ENCODE data around the gene PAOX. TPM values are rescaled to one million over a fixed set of nuclear protein-coding genes. Genes with fewer than 3 reads are reported as not detected.

PAOX gene
- total and polyA plus RNA-seq, 2 of the 13 experiments (the other 11 are each of a cell fraction or from before 2014, with no cell fraction given) = 0.49 to 0.77 TPM

DNA sequence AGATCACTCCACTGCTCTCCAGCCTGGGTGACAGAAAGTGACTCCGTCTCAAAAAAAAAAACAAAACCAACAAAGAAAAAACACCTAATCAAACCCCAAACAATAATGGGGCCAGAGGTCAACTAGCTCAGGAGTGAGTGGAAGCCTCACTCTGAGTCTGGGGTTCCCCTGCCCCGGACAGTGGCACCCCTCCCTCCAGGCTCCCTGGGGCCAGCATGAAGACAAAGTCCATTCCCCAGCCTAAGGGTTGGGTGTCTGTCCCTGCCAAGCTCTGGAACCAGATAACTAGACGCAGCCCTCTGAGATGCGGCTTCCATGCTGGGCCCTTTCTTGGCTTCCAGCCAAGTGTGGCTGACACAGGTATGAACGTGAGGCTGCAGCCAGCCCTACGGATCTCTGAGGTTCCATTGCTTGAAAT lies 19.5 kb upstream of the PAOX start (continued):
- TF ChIP-seq, protein P1, sequence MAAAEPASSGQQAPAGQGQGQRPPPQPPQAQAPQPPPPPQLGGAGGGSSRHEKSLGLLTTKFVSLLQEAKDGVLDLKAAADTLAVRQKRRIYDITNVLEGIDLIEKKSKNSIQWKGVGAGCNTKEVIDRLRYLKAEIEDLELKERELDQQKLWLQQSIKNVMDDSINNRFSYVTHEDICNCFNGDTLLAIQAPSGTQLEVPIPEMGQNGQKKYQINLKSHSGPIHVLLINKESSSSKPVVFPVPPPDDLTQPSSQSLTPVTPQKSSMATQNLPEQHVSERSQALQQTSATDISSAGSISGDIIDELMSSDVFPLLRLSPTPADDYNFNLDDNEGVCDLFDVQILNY (CRISPR knock-in tag; conservative IDR thresholded peaks at IDR 0.05) = no peak
- TF ChIP-seq SETDB1 (CRISPR knock-in tag; IDR thresholded peaks at IDR 0.05; ENCODE audit: borderline replicate concordance) (no peak), PHF20 (CRISPR knock-in tag; IDR thresholded peaks at IDR 0.05) (no peak), FOSL2 (CRISPR knock-in tag; IDR thresholded peaks at IDR 0.05) (no peak), ASH2L (IDR thresholded peaks at IDR 0.05; ENCODE audit: insufficient read length, low read depth, low read length) (peak; percentile 41), ZNF720 (CRISPR knock-in tag; IDR thresholded peaks at IDR 0.05) (no peak), ZNF558 (CRISPR knock-in tag; IDR thresholded peaks at IDR 0.05; ENCODE audit: borderline replicate concordance) (no peak), CCDC6 (CRISPR knock-in tag; IDR thresholded peaks at IDR 0.05) (no peak), PAWR (CRISPR knock-in tag; IDR thresholded peaks at IDR 0.05; ENCODE audit: borderline replicate concordance) (0 out of 2 replicates have a peak, but pooled peaks have one; percentile 27), SMAD1 (CRISPR knock-in tag; IDR thresholded peaks at IDR 0.05; ENCODE audit: borderline replicate concordance, low read depth) (no peak), NR2F6 (IDR thresholded peaks at IDR 0.05) (peak; percentile 83), NR2F6 (CRISPR knock-in tag; IDR thresholded peaks at IDR 0.05) (peak; percentile 57), FOXC1 (CRISPR knock-in tag; IDR thresholded peaks at IDR 0.05; ENCODE audit: borderline replicate concordance) (peak; percentile 66; the same call in 1 of the 2 replicates), ZNF792 (CRISPR knock-in tag; IDR thresholded peaks at IDR 0.05) (no peak), MATR3 (CRISPR knock-in tag; IDR thresholded peaks at IDR 0.05) (no peak), ZNF766 (CRISPR knock-in tag; IDR thresholded peaks at IDR 0.05; ENCODE audit: borderline replicate concordance) (no peak), SP2 (CRISPR knock-in tag; IDR thresholded peaks at IDR 0.05) (no peak), MXI1 (IDR thresholded peaks at IDR 0.05; ENCODE audit: borderline replicate concordance, low read depth, low read length) (no peak), ARNTL (CRISPR knock-in tag; IDR thresholded peaks at IDR 0.05) (no peak), ELF4 (CRISPR knock-in tag; IDR thresholded peaks at IDR 0.05; ENCODE audit: borderline replicate concordance) (no peak), SAFB2 (CRISPR knock-in tag; IDR thresholded peaks at IDR 0.05; ENCODE audit: borderline replicate concordance, low read depth) (no peak)
- TF ChIP-seq, protein P2, sequence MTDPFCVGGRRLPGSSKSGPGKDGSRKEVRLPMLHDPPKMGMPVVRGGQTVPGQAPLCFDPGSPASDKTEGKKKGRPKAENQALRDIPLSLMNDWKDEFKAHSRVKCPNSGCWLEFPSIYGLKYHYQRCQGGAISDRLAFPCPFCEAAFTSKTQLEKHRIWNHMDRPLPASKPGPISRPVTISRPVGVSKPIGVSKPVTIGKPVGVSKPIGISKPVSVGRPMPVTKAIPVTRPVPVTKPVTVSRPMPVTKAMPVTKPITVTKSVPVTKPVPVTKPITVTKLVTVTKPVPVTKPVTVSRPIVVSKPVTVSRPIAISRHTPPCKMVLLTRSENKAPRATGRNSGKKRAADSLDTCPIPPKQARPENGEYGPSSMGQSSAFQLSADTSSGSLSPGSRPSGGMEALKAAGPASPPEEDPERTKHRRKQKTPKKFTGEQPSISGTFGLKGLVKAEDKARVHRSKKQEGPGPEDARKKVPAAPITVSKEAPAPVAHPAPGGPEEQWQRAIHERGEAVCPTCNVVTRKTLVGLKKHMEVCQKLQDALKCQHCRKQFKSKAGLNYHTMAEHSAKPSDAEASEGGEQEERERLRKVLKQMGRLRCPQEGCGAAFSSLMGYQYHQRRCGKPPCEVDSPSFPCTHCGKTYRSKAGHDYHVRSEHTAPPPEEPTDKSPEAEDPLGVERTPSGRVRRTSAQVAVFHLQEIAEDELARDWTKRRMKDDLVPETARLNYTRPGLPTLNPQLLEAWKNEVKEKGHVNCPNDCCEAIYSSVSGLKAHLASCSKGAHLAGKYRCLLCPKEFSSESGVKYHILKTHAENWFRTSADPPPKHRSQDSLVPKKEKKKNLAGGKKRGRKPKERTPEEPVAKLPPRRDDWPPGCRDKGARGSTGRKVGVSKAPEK (CRISPR knock-in tag; IDR thresholded peaks at IDR 0.05; ENCODE audit: borderline replicate concordance) = no peak
- TF ChIP-seq, protein P3, sequence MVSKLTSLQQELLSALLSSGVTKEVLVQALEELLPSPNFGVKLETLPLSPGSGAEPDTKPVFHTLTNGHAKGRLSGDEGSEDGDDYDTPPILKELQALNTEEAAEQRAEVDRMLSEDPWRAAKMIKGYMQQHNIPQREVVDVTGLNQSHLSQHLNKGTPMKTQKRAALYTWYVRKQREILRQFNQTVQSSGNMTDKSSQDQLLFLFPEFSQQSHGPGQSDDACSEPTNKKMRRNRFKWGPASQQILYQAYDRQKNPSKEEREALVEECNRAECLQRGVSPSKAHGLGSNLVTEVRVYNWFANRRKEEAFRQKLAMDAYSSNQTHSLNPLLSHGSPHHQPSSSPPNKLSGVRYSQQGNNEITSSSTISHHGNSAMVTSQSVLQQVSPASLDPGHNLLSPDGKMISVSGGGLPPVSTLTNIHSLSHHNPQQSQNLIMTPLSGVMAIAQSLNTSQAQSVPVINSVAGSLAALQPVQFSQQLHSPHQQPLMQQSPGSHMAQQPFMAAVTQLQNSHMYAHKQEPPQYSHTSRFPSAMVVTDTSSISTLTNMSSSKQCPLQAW (CRISPR knock-in tag; IDR thresholded peaks at IDR 0.05) = peak; percentile 14; the same call in 1 of the 2 replicates
- TF ChIP-seq, protein P4, sequence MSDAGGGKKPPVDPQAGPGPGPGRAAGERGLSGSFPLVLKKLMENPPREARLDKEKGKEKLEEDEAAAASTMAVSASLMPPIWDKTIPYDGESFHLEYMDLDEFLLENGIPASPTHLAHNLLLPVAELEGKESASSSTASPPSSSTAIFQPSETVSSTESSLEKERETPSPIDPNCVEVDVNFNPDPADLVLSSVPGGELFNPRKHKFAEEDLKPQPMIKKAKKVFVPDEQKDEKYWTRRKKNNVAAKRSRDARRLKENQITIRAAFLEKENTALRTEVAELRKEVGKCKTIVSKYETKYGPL (CRISPR knock-in tag; IDR thresholded peaks at IDR 0.05) = no peak
- TF ChIP-seq, protein P5, sequence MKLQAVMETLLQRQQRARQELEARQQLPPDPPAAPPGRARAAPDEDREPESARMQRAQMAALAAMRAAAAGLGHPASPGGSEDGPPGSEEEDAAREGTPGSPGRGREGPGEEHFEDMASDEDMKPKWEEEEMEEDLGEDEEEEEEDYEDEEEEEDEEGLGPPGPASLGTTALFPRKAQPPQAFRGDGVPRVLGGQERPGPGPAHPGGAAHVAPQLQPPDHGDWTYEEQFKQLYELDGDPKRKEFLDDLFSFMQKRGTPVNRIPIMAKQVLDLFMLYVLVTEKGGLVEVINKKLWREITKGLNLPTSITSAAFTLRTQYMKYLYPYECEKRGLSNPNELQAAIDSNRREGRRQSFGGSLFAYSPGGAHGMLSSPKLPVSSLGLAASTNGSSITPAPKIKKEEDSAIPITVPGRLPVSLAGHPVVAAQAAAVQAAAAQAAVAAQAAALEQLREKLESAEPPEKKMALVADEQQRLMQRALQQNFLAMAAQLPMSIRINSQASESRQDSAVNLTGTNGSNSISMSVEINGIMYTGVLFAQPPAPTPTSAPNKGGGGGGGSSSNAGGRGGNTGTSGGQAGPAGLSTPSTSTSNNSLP (IDR thresholded peaks at IDR 0.05; ENCODE audit: low read depth, low read length) = no peak

All from HepG2 (cell line).